WTC11 (cell line): ENCODE results near the gene SETD2. TPM values are rescaled to one million over a fixed set of nuclear protein-coding genes. Genes with fewer than 3 reads are reported as not detected.
"Not testable (repeated sequence)": the region's sequence is repeated elsewhere in the genome, so short reads cannot be mapped to it uniquely, and the experiment has no call there.

Experiments used
- ATAC-seq: fragments of 200-7000 bp; cut with Tn5 transposase; 2 replicates; pipeline ENCODE4 v1.10.0; 2021; ENCODE audit warnings: mild to moderate bottlenecking, moderate library complexity
- CTCF ChIA-PET: fragments of 300-600 bp; sonication (Branson Sonifier 250); formaldehyde crosslinking; loops from one replicate; lab custom pipeline; 2021; ENCODE audit warnings: antibody characterized with exemption; lab: Charles Lee
- POLR2A ChIA-PET: fragments of 350-600 bp; sonication (Branson Sonifier 250); formaldehyde crosslinking; loops from one replicate; lab custom pipeline; 2021; ENCODE audit warnings: antibody characterized with exemption; lab: Charles Lee
- DNase-seq: peaks from one replicate; pipeline ENCODE4 v3.0.0; 2021; ENCODE audit warnings: low spot score
- H3K27ac Mint-ChIP-seq: 2 replicates; pipeline ENCODE4 v1.8.0; 2021; ENCODE audit warnings: mixed read lengths
- H3K27me3 Mint-ChIP-seq: 2 replicates; pipeline ENCODE4 v1.8.0; 2021; ENCODE audit warnings: low read depth, mild to moderate bottlenecking, moderate library complexity, mixed read lengths
- H3K36me3 Mint-ChIP-seq: 2 replicates; pipeline ENCODE4 v1.8.0; 2021; ENCODE audit warnings: mixed read lengths
- H3K4me1 Mint-ChIP-seq: 2 replicates; pipeline ENCODE4 v1.8.0; 2022; ENCODE audit warnings: mixed read lengths
- H3K4me3 Mint-ChIP-seq: 2 replicates; pipeline ENCODE4 v1.8.0; 2021; ENCODE audit warnings: mild to moderate bottlenecking, moderate library complexity, mixed read lengths
- H3K9me3 Mint-ChIP-seq: 2 replicates; pipeline ENCODE4 v1.8.0; 2021; ENCODE audit warnings: mixed read lengths
- CBFB ChIP-seq: sonication (generic); formaldehyde crosslinking; IDR thresholded peaks from 2 replicates; pipeline ENCODE4 v1.8.1; 2022; ENCODE audit warnings: mild to moderate bottlenecking, low read depth, missing genetic modification reagents
- CDX4 ChIP-seq: fragments of 250-450 bp; sonication (Bioruptor Pico); IDR thresholded peaks from 2 replicates; pipeline ENCODE4 v1.9.0; 2021; ENCODE audit warnings: moderate library complexity, mild to moderate bottlenecking, inconsistent platforms, borderline replicate concordance
- E2F5 ChIP-seq: sonication (generic); formaldehyde crosslinking; IDR thresholded peaks from 2 replicates; pipeline ENCODE4 v1.8.1; 2022; ENCODE audit warnings: mild to moderate bottlenecking, moderate library complexity, missing genetic modification reagents
- ELF4 ChIP-seq: sonication (generic); formaldehyde crosslinking; IDR thresholded peaks from 2 replicates; pipeline ENCODE4 v1.8.1; 2022; ENCODE audit warnings: low read depth, mild to moderate bottlenecking, moderate library complexity, missing genetic modification reagents
- HMGA2 ChIP-seq: fragments of 250-450 bp; sonication (Bioruptor Pico); IDR thresholded peaks from 2 replicates; pipeline ENCODE4 v1.4.0; 2021; ENCODE audit warnings: mild to moderate bottlenecking, moderate library complexity
- HMGXB4 ChIP-seq: sonication (generic); formaldehyde crosslinking; IDR thresholded peaks from 2 replicates; pipeline ENCODE4 v1.8.1; 2023; ENCODE audit warnings: mild to moderate bottlenecking, moderate library complexity, missing genetic modification reagents
- KAT7 ChIP-seq: sonication (generic); formaldehyde crosslinking; IDR thresholded peaks from 2 replicates; pipeline ENCODE4 v1.8.1; 2023; ENCODE audit warnings: missing genetic modification reagents, mild to moderate bottlenecking, borderline replicate concordance
- PREB ChIP-seq: sonication (generic); formaldehyde crosslinking; IDR thresholded peaks from 2 replicates; pipeline ENCODE4 v1.8.1; 2022; ENCODE audit warnings: mild to moderate bottlenecking, missing genetic modification reagents, moderate library complexity, borderline replicate concordance
- SOX15 ChIP-seq: fragments of 250-450 bp; sonication (Bioruptor Pico); IDR thresholded peaks from 2 replicates; pipeline ENCODE4 v1.9.0; 2021; ENCODE audit warnings: mild to moderate bottlenecking
- STAT6 ChIP-seq: sonication (generic); formaldehyde crosslinking; conservative IDR thresholded peaks from 2 replicates; pipeline ENCODE4 v1.8.1; 2023; ENCODE audit warnings: mild to moderate bottlenecking, low read depth, missing genetic modification reagents, moderate library complexity
- TEAD4 ChIP-seq: sonication (generic); formaldehyde crosslinking; IDR thresholded peaks from 2 replicates; pipeline ENCODE4 v1.8.0; 2022; ENCODE audit warnings: mild to moderate bottlenecking, missing genetic modification reagents
- ZNF317 ChIP-seq: sonication (generic); formaldehyde crosslinking; IDR thresholded peaks from 2 replicates; pipeline ENCODE4 v1.8.1; 2023; ENCODE audit warnings: low read depth, mild to moderate bottlenecking, moderate library complexity, missing genetic modification reagents, borderline replicate concordance
- ZNF396 ChIP-seq: fragments of 250-450 bp; sonication (Bioruptor Pico); IDR thresholded peaks from 2 replicates; pipeline ENCODE4 v1.8.0; 2021; ENCODE audit warnings: mild to moderate bottlenecking, moderate library complexity, borderline replicate concordance
- total RNA-seq: library from RNA; stranded (reverse); gene quantifications from 3 replicates; pipeline ENCODE4 v1.2.3, GENCODE V29; 2021
- TF ChIP-seq, protein P1 (sequence below): sonication (generic); formaldehyde crosslinking; IDR thresholded peaks from 2 replicates; pipeline ENCODE4 v1.8.1; 2022; ENCODE audit warnings: missing genetic modification reagents, borderline replicate concordance
- TF ChIP-seq, protein P2 (sequence below): fragments of 200-600 bp; IDR thresholded peaks from 2 replicates; pipeline ENCODE4 v1.8.0; 2022; ENCODE audit warnings: antibody characterized with exemption

The SETD2 gene
- total RNA-seq, 1 experiment from 2014 or later: 39.8 TPM

DNA sequence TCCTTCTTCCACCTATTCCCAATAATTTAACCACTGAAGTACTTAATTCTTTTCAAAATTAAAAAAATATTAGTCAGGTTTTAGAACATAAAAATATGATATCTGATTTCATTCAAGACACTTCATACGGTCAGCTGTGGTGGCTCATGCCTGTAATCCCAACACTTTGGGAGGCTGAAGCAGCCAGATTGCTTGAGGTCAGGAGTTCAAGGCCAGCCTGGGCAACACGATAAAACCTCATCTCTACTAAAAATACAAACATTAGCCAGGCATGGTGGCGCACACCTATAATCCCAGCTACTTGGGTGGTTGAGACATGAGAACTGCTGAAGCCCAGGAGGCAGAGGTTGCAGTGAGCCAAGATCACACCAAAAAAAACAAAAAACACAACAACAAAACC is 127.8 kb downstream of the SETD2 start:
- no peak overlapping the region for H3K4me3 Mint-ChIP-seq
- peaks cover 8% of the 10 kb centered on the region for H3K9me3 Mint-ChIP-seq
- no peak for ATAC-seq
- no peaks in the 10 kb centered on the region for H3K4me1 Mint-ChIP-seq
- no peak overlapping the region for H3K27ac Mint-ChIP-seq
- POLR2A ChIA-PET: no interaction called here
- no peak for DNase-seq
- CTCF ChIA-PET: no interaction called here
- TF ChIP-seq SOX15 (CRISPR knock-in tag) (no peak), TEAD4 (CRISPR knock-in tag) (no peak), E2F5 (CRISPR knock-in tag) (no peak), ZNF317 (no peak), KAT7 (CRISPR knock-in tag) (no peak), CDX4 (no peak)
- TF ChIP-seq, protein P1, sequence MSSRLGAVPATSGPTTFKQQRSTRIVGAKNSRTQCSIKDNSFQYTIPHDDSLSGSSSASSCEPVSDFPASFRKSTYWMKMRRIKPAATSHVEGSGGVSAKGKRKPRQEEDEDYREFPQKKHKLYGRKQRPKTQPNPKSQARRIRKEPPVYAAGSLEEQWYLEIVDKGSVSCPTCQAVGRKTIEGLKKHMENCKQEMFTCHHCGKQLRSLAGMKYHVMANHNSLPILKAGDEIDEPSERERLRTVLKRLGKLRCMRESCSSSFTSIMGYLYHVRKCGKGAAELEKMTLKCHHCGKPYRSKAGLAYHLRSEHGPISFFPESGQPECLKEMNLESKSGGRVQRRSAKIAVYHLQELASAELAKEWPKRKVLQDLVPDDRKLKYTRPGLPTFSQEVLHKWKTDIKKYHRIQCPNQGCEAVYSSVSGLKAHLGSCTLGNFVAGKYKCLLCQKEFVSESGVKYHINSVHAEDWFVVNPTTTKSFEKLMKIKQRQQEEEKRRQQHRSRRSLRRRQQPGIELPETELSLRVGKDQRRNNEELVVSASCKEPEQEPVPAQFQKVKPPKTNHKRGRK: no peak
- TF ChIP-seq, protein P2, sequence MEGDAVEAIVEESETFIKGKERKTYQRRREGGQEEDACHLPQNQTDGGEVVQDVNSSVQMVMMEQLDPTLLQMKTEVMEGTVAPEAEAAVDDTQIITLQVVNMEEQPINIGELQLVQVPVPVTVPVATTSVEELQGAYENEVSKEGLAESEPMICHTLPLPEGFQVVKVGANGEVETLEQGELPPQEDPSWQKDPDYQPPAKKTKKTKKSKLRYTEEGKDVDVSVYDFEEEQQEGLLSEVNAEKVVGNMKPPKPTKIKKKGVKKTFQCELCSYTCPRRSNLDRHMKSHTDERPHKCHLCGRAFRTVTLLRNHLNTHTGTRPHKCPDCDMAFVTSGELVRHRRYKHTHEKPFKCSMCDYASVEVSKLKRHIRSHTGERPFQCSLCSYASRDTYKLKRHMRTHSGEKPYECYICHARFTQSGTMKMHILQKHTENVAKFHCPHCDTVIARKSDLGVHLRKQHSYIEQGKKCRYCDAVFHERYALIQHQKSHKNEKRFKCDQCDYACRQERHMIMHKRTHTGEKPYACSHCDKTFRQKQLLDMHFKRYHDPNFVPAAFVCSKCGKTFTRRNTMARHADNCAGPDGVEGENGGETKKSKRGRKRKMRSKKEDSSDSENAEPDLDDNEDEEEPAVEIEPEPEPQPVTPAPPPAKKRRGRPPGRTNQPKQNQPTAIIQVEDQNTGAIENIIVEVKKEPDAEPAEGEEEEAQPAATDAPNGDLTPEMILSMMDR: no peak
- H3K36me3 Mint-ChIP-seq: peaks cover 54% of the 10 kb centered on the region
- no peaks in the 10 kb centered on the region for H3K27me3 Mint-ChIP-seq

GRCh38 chr3:47035645-47036044 is 128.3 kb downstream of the SETD2 start:
- no peak for ATAC-seq
- Mint-ChIP-seq H3K4me1 (no peaks in the 10 kb centered on the region), H3K36me3 (peaks cover 49% of the 10 kb centered on the region), H3K27ac (no peak overlapping the region), H3K9me3 (peaks cover 8% of the 10 kb centered on the region), H3K4me3 (no peak overlapping the region), H3K27me3 (no peaks in the 10 kb centered on the region)
- ChIA-PET POLR2A (no interaction called here), CTCF (no interaction called here)
- TF ChIP-seq CBFB (CRISPR knock-in tag): no peak
- no peak for DNase-seq

DNA sequence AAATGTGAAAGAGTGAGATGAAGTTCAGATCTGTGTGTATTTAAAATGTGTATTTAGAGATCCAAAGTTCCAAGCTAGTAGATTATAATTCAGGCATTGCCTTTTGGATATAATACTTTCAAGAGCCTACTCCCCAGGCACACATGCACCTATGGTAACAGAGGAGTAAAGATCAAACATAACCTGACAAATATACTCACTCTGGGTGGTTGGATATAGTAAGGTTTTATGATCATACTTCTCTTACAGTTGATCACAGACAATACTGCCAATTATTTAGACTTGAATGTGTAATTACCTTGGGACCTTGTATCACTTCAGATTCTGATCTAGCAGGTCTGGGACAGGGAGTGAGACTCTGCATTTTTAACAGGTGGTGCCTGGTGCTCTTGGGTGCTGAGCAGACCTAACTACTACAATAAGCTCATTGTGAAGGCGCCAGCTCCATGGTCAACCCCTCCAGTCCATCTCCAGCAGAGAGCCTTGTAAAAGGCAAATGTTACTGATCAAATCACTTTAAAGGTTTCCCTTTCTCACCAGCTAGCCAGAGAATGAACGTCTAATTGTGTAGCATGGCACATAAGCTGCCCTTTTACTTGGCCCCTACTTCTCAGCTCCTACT is 128.9 kb downstream of the SETD2 start:
- Mint-ChIP-seq H3K36me3 (peaks cover 42% of the 10 kb centered on the region), H3K27me3 (no peaks in the 10 kb centered on the region), H3K27ac (no peak overlapping the region), H3K9me3 (peaks cover 8% of the 10 kb centered on the region), H3K4me1 (no peaks in the 10 kb centered on the region), H3K4me3 (no peak overlapping the region)
- ChIA-PET CTCF (interaction anchor here (0.5 kb wide), 1 partner anchor 336 kb away, joined by 3 read pairs; no protein-coding TSS in a partner anchor), POLR2A (no interaction called here)
- TF ChIP-seq HMGA2 (CRISPR knock-in tag) (no peak), ELF4 (CRISPR knock-in tag) (no peak), ZNF396 (no peak), PREB (CRISPR knock-in tag) (no peak), STAT6 (no peak), CDX4 (no peak), HMGXB4 (CRISPR knock-in tag) (no peak)
- DNase-seq: no peak
- ATAC-seq: no peak

GRCh38 chr3:47031041-47031440 is 132.9 kb downstream of the SETD2 start:
- H3K27me3 Mint-ChIP-seq, POLR2A ChIA-PET, H3K4me3 Mint-ChIP-seq: not testable (repeated sequence)

More at GRCh38 chr3:47031041-47031440, 132.9 kb downstream of the SETD2 start:
- CTCF ChIA-PET: interaction anchor here (0.5 kb wide), 1 partner anchor 148 kb away, joined by 3 read pairs; no protein-coding TSS in a partner anchor
- ATAC-seq, H3K27ac Mint-ChIP-seq, H3K9me3 Mint-ChIP-seq, DNase-seq, H3K4me1 Mint-ChIP-seq: not testable (repeated sequence)
- H3K36me3 Mint-ChIP-seq: peaks cover 21% of the 10 kb centered on the region
